Common myeloid progenitor, CD34-positive (primary cell): Measurements from ENCODE around the gene HOXD1.

Experiments
- CTCF ChIA-PET: fragments of 350-600 bp; sonication (Branson Sonifier 250); formaldehyde crosslinking; loops from one replicate; lab custom pipeline; 2021; ENCODE audit warnings: antibody characterized with exemption; lab: Charles Lee
- POLR2A ChIA-PET: fragments of 350-600 bp; sonication (Branson Sonifier 250); formaldehyde crosslinking; loops from one replicate; lab custom pipeline; 2021; ENCODE audit warnings: antibody characterized with exemption; lab: Charles Lee
- DNase-seq, 3 donors: peaks; one replicate each; pipeline versions ENCODE4 v3.0.0 to v3.0.0-alpha.2; 2013
- H3K27ac ChIP-seq, 2 experiments: 1 replicate in 1 of 2; 2 replicates in 1 of 2; pipeline ENCODE4 v1.7.0; 2013; ENCODE audit warnings: inconsistent platforms in 2 of 2, low read length in 2 of 2, mild to moderate bottlenecking in 2 of 2, low read depth in 1 of 2, moderate library complexity in 1 of 2; ENCODE audit not compliant: severe bottlenecking in 2 of 2, insufficient read depth in 1 of 2, poor library complexity in 1 of 2
- H3K27me3 ChIP-seq, 5 experiments: replicated peaks in 2 of 5; 1 replicate in 3 of 5; 2 replicates in 2 of 5; pipeline versions ENCODE4 v1.6.1 to v1.7.0; 2013; ENCODE audit warnings: low read length in 4 of 5, mild to moderate bottlenecking in 2 of 5, moderate library complexity in 2 of 5, inconsistent platforms in 1 of 5; ENCODE audit not compliant: insufficient read depth in 5 of 5, control insufficient read depth in 4 of 5
- H3K36me3 ChIP-seq, 4 experiments: 1 replicate in 2 of 4; 2 replicates in 2 of 4; pipeline versions ENCODE4 v1.6.1 to v1.7.0; 2013; ENCODE audit warnings: low read length in 3 of 4, control low read depth in 1 of 4, mild to moderate bottlenecking in 1 of 4; ENCODE audit not compliant: control insufficient read depth in 4 of 4, insufficient read depth in 4 of 4
- H3K4me1 ChIP-seq, 4 experiments: 1 replicate in 3 of 4; 2 replicates in 1 of 4; pipeline versions ENCODE4 v1.6.1 to v1.7.1; 2013; ENCODE audit warnings: low read length in 3 of 4, mild to moderate bottlenecking in 3 of 4, control low read depth in 1 of 4, inconsistent platforms in 1 of 4, moderate library complexity in 1 of 4; ENCODE audit not compliant: control insufficient read depth in 4 of 4, insufficient read depth in 4 of 4; ENCODE audit errors: control extremely low read depth in 1 of 4
- H3K4me3 ChIP-seq, 7 experiments: 1 replicate in 4 of 7; 2 replicates in 3 of 7; pipeline versions ENCODE4 v1.5.1 to v1.7.0; 2013; ENCODE audit warnings: mild to moderate bottlenecking in 7 of 7, low read length in 6 of 7, moderate library complexity in 6 of 7, inconsistent platforms in 2 of 7, low read depth in 2 of 7, control low read depth in 1 of 7; ENCODE audit not compliant: insufficient read depth in 4 of 7, control insufficient read depth in 1 of 7; ENCODE audit errors: extremely low read depth in 1 of 7
- H3K9me3 ChIP-seq, 5 experiments: 1 replicate in 4 of 5; 2 replicates in 1 of 5; pipeline versions ENCODE4 v1.6.1 to v1.7.1; 2013; ENCODE audit warnings: low read length in 4 of 5, mild to moderate bottlenecking in 2 of 5, inconsistent platforms in 1 of 5, low read depth in 1 of 5, moderate library complexity in 1 of 5; ENCODE audit not compliant: control insufficient read depth in 4 of 5, insufficient read depth in 2 of 5; ENCODE audit errors: control extremely low read depth in 1 of 5
- WGBS: methylation state at CpG from one replicate; pipeline ENCODE4 v1.1.5; 2013; ENCODE audit not compliant: insufficient coverage; 5-methylcytosine and 5-hydroxymethylcytosine counted together

HOXD1 gene

DNA sequence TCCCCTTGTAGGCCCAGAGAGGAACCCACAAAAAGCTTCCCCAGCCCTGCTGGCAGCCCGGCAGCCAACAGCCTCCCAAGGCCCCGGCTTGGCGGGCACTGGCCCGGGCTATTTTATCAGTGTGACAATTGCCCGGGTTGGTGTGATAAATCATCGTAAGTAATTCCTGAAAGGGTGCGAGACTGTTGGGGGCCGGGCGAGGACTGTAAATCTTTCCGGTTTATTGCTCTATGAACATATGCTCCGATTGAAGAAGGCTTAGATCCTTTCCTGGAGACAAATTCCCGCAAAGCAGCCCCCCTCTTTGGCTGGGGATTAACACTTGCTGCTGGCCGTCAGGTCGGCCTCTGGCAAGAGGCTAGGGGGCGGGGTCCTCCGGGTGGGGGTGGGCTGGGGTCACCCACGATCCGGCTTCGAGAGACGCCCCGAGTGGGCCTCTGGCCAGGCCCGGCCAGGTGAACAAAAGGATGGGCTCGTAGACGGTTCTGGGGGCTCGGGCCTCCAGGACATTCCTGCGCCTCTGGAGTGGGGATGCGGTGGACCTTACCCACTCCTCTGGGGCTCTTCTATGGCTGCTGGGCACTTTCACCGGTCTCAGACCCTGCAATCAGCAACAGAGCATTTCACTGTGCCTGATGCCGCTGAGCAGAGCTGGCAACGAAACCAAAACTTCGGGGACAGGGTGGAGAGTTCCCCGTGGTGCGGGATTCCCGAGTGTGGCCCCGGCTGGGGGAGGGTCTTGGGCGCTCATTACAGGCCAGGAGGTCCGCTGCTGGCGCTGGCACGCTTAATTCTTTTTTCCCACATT is 29.4 kb upstream of the HOXD1 start:
- DNase-seq = no peak
- Histone ChIP-seq H3K4me1 (peaks cover 0 to 7% (median 3%) of the 10 kb centered on the region in 4 experiments), H3K27me3 (peaks cover 16 to 100% (median 72%) of the 10 kb centered on the region in 5 experiments), H3K9me3 (peaks cover 0 to 11% (median 0%) of the 10 kb centered on the region in 5 experiments), H3K36me3 (no peaks in the 10 kb centered on the region), H3K4me3 (no peak overlapping the region), H3K27ac (no peak overlapping the region)
- WGBS = 7% methylated on average over 26 of the region's 39 CpGs
- ChIA-PET CTCF (no interaction called here), POLR2A (no interaction called here)

DNA sequence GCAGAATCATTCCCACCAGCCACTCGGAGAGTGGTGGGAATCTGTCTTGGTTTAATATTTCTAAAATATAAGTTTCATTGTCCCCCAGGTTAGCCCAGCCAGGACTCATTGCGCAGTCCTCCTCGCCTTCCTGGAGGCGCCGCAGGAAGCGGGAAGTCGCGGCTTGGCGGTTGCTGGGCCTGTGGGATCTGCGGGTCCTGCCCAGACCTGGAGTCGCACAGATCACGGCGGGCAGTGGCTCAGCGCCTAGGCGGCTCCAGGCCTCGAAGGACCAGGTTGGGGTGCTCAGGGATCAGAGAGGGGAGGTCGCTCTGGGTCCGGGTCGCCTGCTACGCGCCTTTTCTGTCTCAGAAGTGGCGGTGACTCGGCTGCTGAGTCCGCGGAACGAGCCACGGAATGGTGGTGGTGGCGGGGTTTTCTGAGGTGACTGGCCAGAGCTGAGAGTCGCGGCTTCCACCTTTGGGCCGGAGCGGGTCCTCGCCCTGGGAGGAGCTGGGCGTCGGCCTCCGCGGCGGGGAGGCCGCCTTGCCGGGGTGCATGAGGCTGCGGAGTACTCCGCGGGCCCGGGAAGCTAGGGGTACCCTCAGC is 28.7 kb upstream of the HOXD1 start:
- H3K4me3 ChIP-seq = no peak overlapping the region
- peaks cover 0 to 16% (median 0%) of the 10 kb centered on the region in 5 experiments for H3K9me3 ChIP-seq
- H3K27me3 ChIP-seq = peaks cover 16 to 100% (median 75%) of the 10 kb centered on the region in 5 experiments
- H3K27ac ChIP-seq = no peak overlapping the region
- H3K36me3 ChIP-seq = no peaks in the 10 kb centered on the region
- DNase-seq = no peak
- POLR2A ChIA-PET = no interaction called here
- 4% methylated on average over 35 of the region's 44 CpGs for WGBS
- H3K4me1 ChIP-seq = peaks cover 0 to 10% (median 7%) of the 10 kb centered on the region in 4 experiments
- CTCF ChIA-PET = interaction anchor here (1.2 kb wide), 1 partner anchor 14 kb away, joined by 3 read pairs; no protein-coding TSS in a partner anchor

DNA sequence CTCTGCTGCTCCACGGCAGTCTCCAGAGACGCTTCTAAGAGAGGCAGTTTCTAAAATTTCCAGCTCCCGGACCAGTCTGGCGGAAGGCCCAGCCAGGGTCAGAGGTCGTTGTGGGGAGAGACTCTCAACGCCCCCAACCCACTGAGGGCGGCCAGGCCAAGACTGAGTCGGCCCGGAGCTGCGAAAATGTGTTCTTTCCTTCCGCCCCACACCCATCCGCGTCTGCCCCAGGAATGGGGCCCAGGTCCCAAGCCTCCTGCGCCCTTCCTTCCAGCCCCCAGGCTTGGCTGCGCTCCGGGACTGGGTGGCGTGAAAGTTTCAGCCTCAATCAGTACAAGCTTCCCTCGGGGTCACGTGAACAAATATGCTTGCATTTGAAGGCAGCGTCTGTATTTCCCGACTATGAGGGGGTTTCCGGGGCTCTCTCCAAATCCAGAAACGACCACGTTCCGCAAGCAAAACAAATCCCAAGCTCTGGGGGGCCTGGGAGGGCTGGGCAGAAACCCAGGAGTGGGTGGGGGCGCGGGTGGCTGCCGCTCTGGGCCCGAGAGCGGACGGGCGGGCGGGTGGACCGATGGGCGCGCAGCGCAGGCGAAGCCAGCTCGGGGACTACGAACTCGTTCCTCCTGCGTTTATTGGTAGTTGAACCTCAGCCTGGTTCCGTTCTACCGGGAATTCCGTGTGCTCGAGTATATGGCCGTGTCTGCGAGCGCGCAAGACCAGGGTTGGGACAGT is 28.1 kb upstream of the HOXD1 start:
- H3K27me3 ChIP-seq = peaks cover 14 to 100% (median 77%) of the 10 kb centered on the region in 5 experiments
- CTCF ChIA-PET = interaction anchor here (1.2 to 2.2 kb wide), 5 partner anchors 10 to 89 kb away, joined by 3 to 5 read pairs (median 4); partner anchors contain the start of gene HOXD4
- POLR2A ChIA-PET = no interaction called here
- H3K4me1 ChIP-seq = peaks cover 0 to 17% (median 14%) of the 10 kb centered on the region in 4 experiments
- no peak for DNase-seq
- no peak overlapping the region for H3K27ac ChIP-seq
- no peak overlapping the region for H3K4me3 ChIP-seq
- peaks cover 0 to 17% (median 0%) of the 10 kb centered on the region in 5 experiments for H3K9me3 ChIP-seq
- WGBS = 6% methylated on average over 37 of the region's 50 CpGs
- no peaks in the 10 kb centered on the region for H3K36me3 ChIP-seq

DNA sequence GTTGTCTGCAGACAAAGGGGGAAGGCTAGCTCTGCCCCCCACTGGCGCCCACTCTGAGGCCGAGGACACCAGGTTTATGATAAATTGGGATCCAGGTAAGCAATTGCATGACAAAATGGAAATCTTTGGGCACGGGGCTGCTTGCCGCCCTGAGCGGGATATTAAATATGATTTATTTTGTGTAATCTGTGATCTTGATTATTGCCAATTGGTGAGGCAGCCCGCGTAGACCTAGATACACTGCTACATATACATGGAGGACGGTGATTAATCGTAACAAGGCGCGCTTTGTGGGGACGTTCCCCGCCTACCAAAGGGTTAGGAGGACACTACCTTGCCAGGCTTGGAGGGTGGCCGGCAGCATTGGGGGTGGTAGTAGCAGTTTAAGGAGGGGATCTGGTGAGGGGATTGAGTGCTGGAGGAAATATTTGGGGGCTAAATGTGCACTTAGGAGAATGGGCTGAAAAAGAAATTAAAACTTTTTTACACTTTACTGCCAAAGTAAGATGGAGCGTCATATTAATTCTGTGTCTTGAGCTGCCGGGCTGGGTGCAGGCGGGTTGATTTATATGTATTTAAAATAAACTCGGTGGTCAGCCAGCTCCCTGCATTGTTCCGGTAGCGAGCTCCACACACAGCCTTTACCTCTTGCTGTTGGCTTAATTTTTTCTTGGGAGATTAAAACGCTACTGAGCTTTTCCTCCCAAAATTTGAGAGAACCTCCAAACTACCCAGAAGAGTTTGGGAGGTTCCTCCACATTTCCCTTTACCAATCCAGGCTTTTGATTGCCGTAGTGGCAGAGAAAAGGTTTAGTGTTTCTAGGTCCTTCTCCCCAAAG is 27.3 kb upstream of the HOXD1 start:
- no peak overlapping the region for H3K4me3 ChIP-seq

DNA sequence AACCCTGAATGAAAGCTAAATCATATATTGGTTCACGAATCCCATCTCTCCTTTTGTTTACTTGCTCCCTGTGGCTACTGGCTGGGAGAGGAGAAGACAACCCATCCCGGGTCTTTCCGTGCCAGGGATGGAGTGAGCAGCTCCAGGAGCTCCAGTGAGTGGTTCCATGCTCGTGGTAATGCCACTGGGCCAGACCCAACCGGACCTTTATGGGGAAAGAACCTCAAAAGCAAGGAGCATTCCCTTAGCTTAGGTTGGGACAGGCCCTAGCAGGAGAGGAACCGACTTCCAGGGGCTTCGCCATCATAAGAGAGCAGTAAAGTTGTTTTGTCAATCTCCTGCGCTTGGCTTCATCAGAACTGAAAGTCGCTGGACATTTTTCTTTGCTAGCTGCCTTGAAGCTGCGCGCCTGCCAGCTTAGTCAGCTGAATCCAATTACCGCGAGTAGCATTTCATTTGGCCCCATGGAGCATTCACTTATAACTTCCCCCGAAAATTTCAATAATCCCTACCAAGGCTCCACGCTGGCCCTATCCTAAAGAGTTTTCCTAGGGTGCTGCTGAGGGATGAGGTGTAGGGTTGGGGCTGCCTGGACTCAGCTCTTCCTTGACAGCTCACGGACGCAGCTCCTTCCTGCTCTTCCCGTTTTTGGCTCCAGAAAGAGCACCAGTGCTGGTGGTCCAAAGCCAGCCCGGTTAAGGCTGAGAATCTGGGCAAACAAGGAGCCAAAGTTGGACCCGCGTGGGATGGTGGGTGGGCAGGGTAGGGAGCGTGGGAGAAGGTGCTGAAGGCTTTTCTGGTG is 26.4 kb upstream of the HOXD1 start:
- Histone ChIP-seq H3K4me1 (peaks cover 0 to 18% (median 16%) of the 10 kb centered on the region in 4 experiments), H3K36me3 (no peaks in the 10 kb centered on the region), H3K27me3 (peaks cover 14 to 100% (median 74%) of the 10 kb centered on the region in 5 experiments), H3K4me3 (no peak overlapping the region), H3K9me3 (peaks cover 0 to 17% (median 0%) of the 10 kb centered on the region in 5 experiments), H3K27ac (no peak overlapping the region)
- WGBS = 7% methylated on average over 13 of the region's 22 CpGs
- DNase-seq = no peak
- POLR2A ChIA-PET = interaction anchor here (0.6 to 0.8 kb wide), 2 partner anchors 35 to 48 kb away, joined by 3 to 4 read pairs; no protein-coding TSS in a partner anchor
- CTCF ChIA-PET = interaction anchor here (0.9 to 2.4 kb wide), 12 partner anchors 9 to 475 kb away, joined by 3 to 13 read pairs (median 4); partner anchors contain the start of gene HOXD4

More for the DNA sequence above, 27.3 kb upstream of the HOXD1 start:
- DNase-seq = no peak
- no peak overlapping the region for H3K27ac ChIP-seq
- no peaks in the 10 kb centered on the region for H3K36me3 ChIP-seq
- H3K4me1 ChIP-seq = peaks cover 0 to 18% (median 16%) of the 10 kb centered on the region in 4 experiments
- peaks cover 14 to 100% (median 79%) of the 10 kb centered on the region in 5 experiments for H3K27me3 ChIP-seq
- H3K9me3 ChIP-seq = peaks cover 0 to 18% (median 0%) of the 10 kb centered on the region in 5 experiments
- WGBS = 15% methylated on average over 15 of the region's 22 CpGs
- POLR2A ChIA-PET = interaction anchor here (0.6 to 0.8 kb wide), 2 partner anchors 34 to 47 kb away, joined by 3 to 4 read pairs; no protein-coding TSS in a partner anchor
- CTCF ChIA-PET = interaction anchor here (1.1 to 2.4 kb wide), 9 partner anchors 10 to 89 kb away, joined by 3 to 13 read pairs (median 4); partner anchors contain the start of gene HOXD4
